CD4-positive, CD25-positive, alpha-beta regulatory T cell (primary cell): ENCODE measurements around the gene PDSS2. TPM values are rescaled to one million over a fixed set of nuclear protein-coding genes. Genes with fewer than 3 reads are reported as not detected.
"Not testable (repeated sequence)": the region's sequence is repeated elsewhere in the genome, so short reads cannot be mapped to it uniquely, and the experiment has no call there.

ENCODE experiments used
- ATAC-seq, 2 donors: fragments of 150-1000 bp; cut with Tn5 transposase; one replicate each; pipeline ENCODE4 v1.10.0; 2021; ENCODE audit warnings: low read depth in 2 of 2, moderate number of reproducible peaks in 2 of 2, moderate library complexity in 1 of 2
- DNase-seq, 3 donors: peaks; one replicate each; pipeline versions ENCODE4 v3.0.0 to v3.0.0-alpha.2; 2012 to 2022; ENCODE audit warnings: mixed read lengths in 1 of 3
- H3K27ac ChIP-seq: one replicate; pipeline ENCODE4 v1.7.0; 2013; ENCODE audit warnings: mild to moderate bottlenecking, low read length; ENCODE audit not compliant: insufficient read depth, poor library complexity, severe bottlenecking
- H3K27me3 ChIP-seq: one replicate; pipeline ENCODE4 v1.7.0; 2013; ENCODE audit warnings: low read length; ENCODE audit not compliant: control insufficient read depth, insufficient read depth
- H3K36me3 ChIP-seq: one replicate; pipeline ENCODE4 v1.7.0; 2013; ENCODE audit warnings: mild to moderate bottlenecking, low read length, moderate library complexity; ENCODE audit not compliant: control insufficient read depth, insufficient read depth
- H3K4me1 ChIP-seq: 2 replicates; pipeline ENCODE4 v1.7.0; 2013; ENCODE audit warnings: mild to moderate bottlenecking, low read length; ENCODE audit not compliant: insufficient read depth, control insufficient read depth, poor library complexity, severe bottlenecking
- H3K4me3 ChIP-seq: one replicate; pipeline ENCODE4 v1.7.0; 2013; ENCODE audit warnings: low read depth, mild to moderate bottlenecking, low read length, moderate library complexity
- H3K9me3 ChIP-seq, 2 experiments: 1 replicate in 1 of 2; 2 replicates in 1 of 2; pipeline ENCODE4 v1.7.0; 2013; ENCODE audit warnings: low read length in 2 of 2, mild to moderate bottlenecking in 1 of 2, moderate library complexity in 1 of 2; ENCODE audit not compliant: control insufficient read depth in 2 of 2
- H3K27ac Mint-ChIP-seq, 3 donors: one replicate each; pipeline ENCODE4 v1.8.0; 2020 to 2022; ENCODE audit warnings: mild to moderate bottlenecking in 3 of 3, mixed read lengths in 3 of 3, moderate library complexity in 2 of 3
- H3K27me3 Mint-ChIP-seq: one replicate; pipeline ENCODE4 v1.8.0; 2022; ENCODE audit warnings: mild to moderate bottlenecking, mixed read lengths
- H3K36me3 Mint-ChIP-seq: one replicate; pipeline ENCODE4 v1.8.0; 2020; ENCODE audit warnings: mixed read lengths
- H3K4me1 Mint-ChIP-seq, 4 donors: one replicate each; pipeline ENCODE4 v1.8.0; 2020 to 2022; ENCODE audit warnings: mixed read lengths in 4 of 4, mild to moderate bottlenecking in 1 of 4
- H3K4me3 Mint-ChIP-seq, 4 donors: one replicate each; pipeline ENCODE4 v1.8.0; 2020 to 2022; ENCODE audit warnings: mild to moderate bottlenecking in 4 of 4, mixed read lengths in 4 of 4, moderate library complexity in 3 of 4
- H3K9me3 Mint-ChIP-seq, 7 donors: one replicate each; pipeline ENCODE4 v1.8.0; 2020 to 2022; ENCODE audit warnings: mixed read lengths in 7 of 7, mild to moderate bottlenecking in 3 of 7, moderate library complexity in 2 of 7
- polyA plus RNA-seq, 4 donors: library from polyadenylated mRNA; unstranded; fragments of 300-500 nt; fragmentation: Illumina TruSeq; gene quantifications; one replicate each; pipeline ENCODE4 v1.2.3, GENCODE V29; 2021
- total RNA-seq: library from RNA; stranded (reverse); gene quantifications from one replicate; pipeline ENCODE4 v1.2.3, GENCODE V29; 2022

PDSS2 gene
- total and polyA plus RNA-seq, 5 donors from 2014 or later = 11.6 to 18.8 (median 15.1) TPM

GRCh38 chr6:107441682-107442081 is 17.7 kb downstream of the PDSS2 start:
- no peak overlapping the region for H3K27ac Mint-ChIP-seq
- peaks cover 0 to 4% (median 0%) of the 10 kb centered on the region in 7 donors for H3K9me3 Mint-ChIP-seq
- no peaks in the 10 kb centered on the region for H3K27me3 ChIP-seq
- H3K9me3 ChIP-seq = peaks cover 3 to 5% of the 10 kb centered on the region in 2 experiments
- H3K4me1 Mint-ChIP-seq = peaks cover 17 to 39% (median 28%) of the 10 kb centered on the region in 4 donors
- H3K27me3 Mint-ChIP-seq = no peaks in the 10 kb centered on the region
- no peaks in the 10 kb centered on the region for H3K4me1 ChIP-seq
- H3K4me3 ChIP-seq = no peak overlapping the region
- ATAC-seq (no peak), DNase-seq (no peak)
- H3K4me3 Mint-ChIP-seq = no peak overlapping the region
- no peak overlapping the region for H3K27ac ChIP-seq
- peaks cover 22% of the 10 kb centered on the region for H3K36me3 Mint-ChIP-seq
- H3K36me3 ChIP-seq = no peaks in the 10 kb centered on the region

GRCh38 chr6:107440936-107441335 is 18.4 kb downstream of the PDSS2 start:
- Mint-ChIP-seq H3K9me3 (no peaks in the 10 kb centered on the region), H3K36me3 (peaks cover 17% of the 10 kb centered on the region), H3K4me1 (peaks cover 17 to 41% (median 28%) of the 10 kb centered on the region in 4 donors), H3K4me3 (no peak overlapping the region), H3K27me3 (no peaks in the 10 kb centered on the region), H3K27ac (peak overlapping the region in 1 of 3 donors; percentile 64)
- Histone ChIP-seq H3K36me3 (no peaks in the 10 kb centered on the region), H3K4me1 (no peaks in the 10 kb centered on the region), H3K9me3 (no peaks in the 10 kb centered on the region), H3K27me3 (no peaks in the 10 kb centered on the region), H3K4me3 (no peak overlapping the region), H3K27ac (no peak overlapping the region)
- DNase-seq (no peak), ATAC-seq (no peak)

DNA sequence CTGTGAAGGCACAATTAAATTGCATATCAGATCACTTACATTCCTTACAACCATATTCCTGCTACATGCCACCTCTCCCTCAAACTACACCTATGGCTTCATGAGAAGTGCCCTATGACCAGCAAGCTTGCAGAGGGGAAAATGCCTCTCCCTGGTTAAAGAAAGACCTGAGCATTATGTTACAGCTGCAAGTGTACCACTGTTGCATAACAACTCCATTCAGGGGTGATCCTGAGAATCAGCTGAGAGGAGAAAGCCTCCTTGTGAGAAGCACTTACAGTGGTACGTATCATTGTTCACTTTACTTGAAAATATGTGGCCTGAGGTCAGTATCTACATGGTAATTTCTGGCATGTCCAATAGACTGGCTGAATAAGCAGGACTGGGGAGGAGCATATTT is 20.0 kb downstream of the PDSS2 start:
- Histone ChIP-seq H3K27me3 (no peaks in the 10 kb centered on the region), H3K9me3 (no peaks in the 10 kb centered on the region), H3K4me1 (no peaks in the 10 kb centered on the region), H3K36me3 (no peaks in the 10 kb centered on the region), H3K4me3 (no peak overlapping the region), H3K27ac (no peak overlapping the region)
- peaks cover 17 to 45% (median 27%) of the 10 kb centered on the region in 4 donors for H3K4me1 Mint-ChIP-seq
- DNase-seq (no peak), ATAC-seq (no peak)
- no peak overlapping the region for H3K27ac Mint-ChIP-seq
- peaks cover 12% of the 10 kb centered on the region for H3K36me3 Mint-ChIP-seq
- H3K9me3 Mint-ChIP-seq = no peaks in the 10 kb centered on the region
- no peaks in the 10 kb centered on the region for H3K27me3 Mint-ChIP-seq
- H3K4me3 Mint-ChIP-seq = no peak overlapping the region

- H3K27ac ChIP-seq = no peak overlapping the region
- H3K9me3 ChIP-seq = no peaks in the 10 kb centered on the region
- no peak for ATAC-seq
- peak in 1 of 3 donors; percentile 6 for DNase-seq
- H3K36me3 Mint-ChIP-seq = peaks cover 20% of the 10 kb centered on the region
- no peaks in the 10 kb centered on the region for H3K4me1 ChIP-seq
- H3K27me3 Mint-ChIP-seq = no peaks in the 10 kb centered on the region
- no peak overlapping the region for H3K4me3 Mint-ChIP-seq
- H3K4me1 Mint-ChIP-seq = peaks cover 17 to 52% (median 30%) of the 10 kb centered on the region in 4 donors
- H3K36me3 ChIP-seq = no peaks in the 10 kb centered on the region
- H3K9me3 Mint-ChIP-seq = no peaks in the 10 kb centered on the region
- H3K27ac Mint-ChIP-seq = no peak overlapping the region
- no peak overlapping the region for H3K4me3 ChIP-seq
- no peaks in the 10 kb centered on the region for H3K27me3 ChIP-seq
Measured at GRCh38 chr6:107437691-107438090, 21.7 kb downstream of the PDSS2 start.

DNA sequence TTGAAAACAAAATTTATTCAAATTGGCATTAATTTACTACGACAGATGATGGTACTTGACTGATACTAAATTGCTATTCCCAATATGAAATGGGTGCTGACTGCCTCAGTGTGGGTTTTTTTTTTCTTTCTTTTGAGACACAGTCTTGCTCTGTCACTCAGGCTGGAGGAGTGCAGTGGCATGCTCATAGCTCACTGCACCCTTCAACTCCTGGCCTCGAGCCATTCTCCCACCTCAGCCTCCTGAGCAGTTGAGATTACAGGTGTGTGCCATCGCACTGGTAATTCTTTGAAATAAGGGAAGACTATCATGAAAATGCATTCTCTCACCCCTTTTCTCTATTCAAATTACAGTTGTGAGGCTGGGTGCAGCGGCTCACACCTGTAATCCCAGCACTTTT is 22.5 kb downstream of the PDSS2 start:
- no peaks in the 10 kb centered on the region for H3K36me3 ChIP-seq
- ATAC-seq = no peak
- H3K4me1 Mint-ChIP-seq = peaks cover 20 to 50% (median 28%) of the 10 kb centered on the region in 4 donors
- no peak overlapping the region for H3K27ac ChIP-seq
- DNase-seq = no peak
- peaks cover 20% of the 10 kb centered on the region for H3K36me3 Mint-ChIP-seq
- no peaks in the 10 kb centered on the region for H3K27me3 Mint-ChIP-seq
- no peak overlapping the region for H3K4me3 ChIP-seq
- H3K27ac Mint-ChIP-seq = no peak overlapping the region
- no peak overlapping the region for H3K4me3 Mint-ChIP-seq
- no peaks in the 10 kb centered on the region for H3K4me1 ChIP-seq
- H3K9me3 Mint-ChIP-seq = no peaks in the 10 kb centered on the region
- H3K9me3 ChIP-seq = no peaks in the 10 kb centered on the region
- H3K27me3 ChIP-seq = no peaks in the 10 kb centered on the region

DNA sequence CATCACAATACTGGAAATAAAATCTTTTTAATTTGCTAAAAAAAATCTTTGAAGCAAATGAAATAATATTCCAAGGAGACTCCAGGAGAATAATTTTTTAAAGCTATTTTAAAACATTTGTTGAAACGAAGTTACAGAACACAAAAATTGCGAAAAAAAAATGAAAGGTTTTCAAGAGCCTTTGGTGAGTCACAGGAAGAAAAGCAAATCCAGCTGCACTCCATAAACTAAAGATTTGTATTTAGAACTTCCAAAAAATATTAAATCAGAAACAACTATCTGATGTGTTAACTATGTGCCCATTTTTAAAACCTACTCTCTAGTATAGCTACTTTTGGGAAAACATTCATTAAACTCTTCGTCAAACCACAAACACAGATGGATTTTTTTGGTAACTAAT is 23.6 kb downstream of the PDSS2 start:
- no peak for ATAC-seq

DNA sequence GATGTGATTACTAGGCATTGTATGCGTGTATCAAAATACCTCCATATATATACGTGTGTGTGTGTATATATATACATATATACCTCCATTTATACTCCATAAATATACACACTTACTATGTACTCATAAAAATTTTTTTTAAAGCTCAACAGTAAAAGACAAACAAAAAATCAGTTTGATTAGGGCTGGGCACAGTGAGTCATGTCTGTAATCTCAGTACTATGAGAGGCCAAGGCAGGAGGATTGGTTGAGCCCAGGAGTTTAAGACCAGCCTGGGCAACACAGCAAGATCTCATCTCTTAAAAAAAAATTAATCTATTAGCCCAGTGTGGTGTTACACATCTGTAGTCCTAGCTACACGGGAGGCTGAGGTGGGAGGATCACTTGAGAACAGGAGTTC is 24.6 kb downstream of the PDSS2 start:
- H3K9me3 ChIP-seq = no peaks in the 10 kb centered on the region
- H3K27me3 ChIP-seq = no peaks in the 10 kb centered on the region
- DNase-seq = no peak
- peaks cover 19 to 41% (median 22%) of the 10 kb centered on the region in 4 donors for H3K4me1 Mint-ChIP-seq
- H3K9me3 Mint-ChIP-seq = no peaks in the 10 kb centered on the region
- H3K4me3 ChIP-seq = no peak overlapping the region
- no peaks in the 10 kb centered on the region for H3K36me3 ChIP-seq
- peaks cover 13% of the 10 kb centered on the region for H3K36me3 Mint-ChIP-seq
- ATAC-seq = no peak
- no peak overlapping the region for H3K27ac ChIP-seq
- H3K4me3 Mint-ChIP-seq = no peak overlapping the region
- H3K27me3 Mint-ChIP-seq = no peaks in the 10 kb centered on the region
- no peak overlapping the region for H3K27ac Mint-ChIP-seq
- no peaks in the 10 kb centered on the region for H3K4me1 ChIP-seq

More for the DNA sequence above, 23.6 kb downstream of the PDSS2 start:
- H3K27ac ChIP-seq = no peak overlapping the region
- no peak for DNase-seq
- Mint-ChIP-seq H3K36me3 (peaks cover 13% of the 10 kb centered on the region), H3K4me1 (peaks cover 19 to 45% (median 24%) of the 10 kb centered on the region in 4 donors), H3K4me3 (no peak overlapping the region), H3K27ac (peak overlapping the region in 1 of 3 donors; percentile 4), H3K9me3 (no peaks in the 10 kb centered on the region), H3K27me3 (no peaks in the 10 kb centered on the region)
- H3K4me1 ChIP-seq = no peaks in the 10 kb centered on the region
- no peaks in the 10 kb centered on the region for H3K9me3 ChIP-seq
- H3K36me3 ChIP-seq = no peaks in the 10 kb centered on the region
- no peak overlapping the region for H3K4me3 ChIP-seq
- H3K27me3 ChIP-seq = no peaks in the 10 kb centered on the region

DNA sequence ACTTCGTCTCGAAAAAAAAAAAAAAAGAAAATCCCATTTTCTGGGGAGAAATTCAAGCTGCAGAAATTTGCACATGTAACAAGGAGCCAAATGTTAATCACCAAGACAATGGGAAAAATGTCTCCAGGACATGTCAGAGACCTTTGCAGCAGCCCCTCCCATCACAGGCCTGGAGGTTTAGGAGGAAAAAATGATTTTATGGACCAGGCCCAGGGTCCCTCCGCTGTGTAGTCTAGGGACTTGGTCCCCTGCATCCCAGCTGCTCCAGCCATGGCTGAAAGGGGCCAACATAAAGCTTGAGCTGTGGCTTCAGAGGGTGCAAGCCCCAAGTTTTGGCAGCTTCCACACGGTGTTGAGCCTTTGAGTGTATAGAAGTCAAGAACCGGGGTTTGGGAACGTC is 33.4 kb downstream of the PDSS2 start:
- peaks cover 3 to 12% of the 10 kb centered on the region in 2 experiments for H3K9me3 ChIP-seq
- H3K27ac Mint-ChIP-seq, H3K27ac ChIP-seq, H3K4me1 ChIP-seq, H3K4me3 Mint-ChIP-seq, H3K36me3 ChIP-seq, ATAC-seq, H3K27me3 Mint-ChIP-seq, H3K4me3 ChIP-seq, DNase-seq, H3K27me3 ChIP-seq: not testable (repeated sequence)
- H3K4me1 Mint-ChIP-seq = peaks cover 4 to 23% (median 19%) of the 10 kb centered on the region in 4 donors
- peaks cover 27% of the 10 kb centered on the region for H3K36me3 Mint-ChIP-seq
- peaks cover 1 to 21% (median 5%) of the 10 kb centered on the region in 7 donors for H3K9me3 Mint-ChIP-seq
